Measurements from ENCODE around the gene PRXL2A. TPM values are rescaled to one million over a fixed set of nuclear protein-coding genes. Genes with fewer than 3 reads are reported as not detected.
"Not testable (repeated sequence)": the region's sequence is repeated elsewhere in the genome, so short reads cannot be mapped to it uniquely, and the experiment has no call there.

PRXL2A gene
- total RNA-seq, 1 donor from 2014 or later = 121 TPM

DNA sequence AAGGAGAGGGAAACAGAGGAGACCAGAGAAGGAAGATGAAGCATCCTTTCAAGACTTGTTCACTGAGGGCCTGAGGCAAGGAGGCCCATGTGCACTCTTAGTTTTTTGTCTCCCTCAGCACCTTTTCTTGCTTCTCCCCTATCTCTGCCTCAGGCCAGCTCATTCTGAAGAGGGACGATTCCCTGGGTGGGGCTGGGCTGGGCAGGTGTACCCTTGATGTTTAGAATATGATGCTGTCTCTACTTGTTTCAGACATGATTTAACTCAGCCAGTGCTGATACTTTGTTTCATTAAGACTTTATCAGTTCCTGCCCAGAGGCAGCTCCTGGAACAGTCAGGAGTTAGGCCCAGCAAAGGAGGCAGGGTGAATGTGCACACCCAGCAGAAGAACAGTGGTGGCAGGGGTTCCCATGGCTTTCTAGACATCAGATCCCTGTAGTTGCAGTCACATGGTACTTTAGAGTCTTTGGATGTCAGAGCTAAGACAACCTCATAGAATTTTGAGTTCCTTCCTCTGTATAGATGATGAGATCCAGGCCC, 3.4 kb downstream of the PRXL2A start:
- no peak for DNase-seq (ENCODE audit: low read depth)

DNA sequence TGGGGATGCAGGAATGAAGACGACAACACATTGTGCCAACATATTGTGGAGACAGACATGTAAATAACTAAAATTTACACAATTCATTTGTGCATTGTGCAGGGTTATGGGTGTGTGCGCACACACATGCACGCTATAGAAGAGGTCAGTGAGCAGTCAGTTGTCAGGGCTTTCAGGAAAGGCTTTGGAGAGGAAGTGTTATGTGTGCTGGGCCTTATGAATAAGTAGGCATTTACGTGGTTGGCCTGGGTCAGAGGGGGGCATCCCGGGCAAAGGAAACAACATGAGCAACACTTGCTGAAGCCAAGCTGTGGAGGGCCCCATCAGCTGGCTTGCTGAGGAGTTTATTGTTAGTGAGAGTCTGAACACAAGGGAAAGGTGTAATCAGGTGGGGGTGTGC, 4.1 kb downstream of the PRXL2A start:
- peak; percentile 71 for DNase-seq (ENCODE audit: low read depth)

DNA sequence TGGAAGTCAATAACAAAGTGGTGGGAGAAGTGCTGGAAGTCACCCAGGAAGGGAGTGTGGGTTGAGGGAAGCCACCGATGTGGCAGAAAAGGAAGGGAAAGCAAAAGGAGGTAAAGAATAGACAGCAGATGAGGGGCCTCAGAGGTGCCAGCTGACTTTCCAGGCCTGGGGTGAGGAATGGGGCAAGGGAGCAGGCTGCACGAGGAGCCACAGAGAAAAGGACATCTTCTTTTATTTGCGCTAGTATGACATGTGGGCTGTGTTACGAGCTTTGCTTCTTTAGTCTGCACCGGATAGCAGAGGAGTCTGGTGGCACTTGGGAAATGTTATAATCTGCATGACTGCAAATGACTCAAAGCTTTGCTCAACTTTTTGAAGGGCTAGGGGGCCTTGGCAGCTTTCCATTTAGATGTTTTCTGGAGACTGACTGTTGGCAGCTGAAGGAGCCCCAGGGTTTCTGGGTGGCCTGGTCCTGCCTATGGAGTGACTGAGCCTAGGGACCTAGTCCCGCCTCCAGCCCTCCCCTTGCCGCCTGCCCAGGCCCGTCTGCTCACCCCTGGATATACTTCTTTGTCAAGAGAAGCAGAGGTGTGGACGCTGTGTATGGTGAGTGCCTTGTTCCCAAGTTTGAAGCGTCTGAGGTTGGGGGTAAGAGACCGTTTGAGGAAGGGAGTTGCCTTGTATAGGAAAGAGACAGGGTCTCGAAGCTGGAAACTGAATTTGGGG, 5.1 kb downstream of the PRXL2A start:
- DNase-seq (ENCODE audit: low read depth) = peak; percentile 90

DNA sequence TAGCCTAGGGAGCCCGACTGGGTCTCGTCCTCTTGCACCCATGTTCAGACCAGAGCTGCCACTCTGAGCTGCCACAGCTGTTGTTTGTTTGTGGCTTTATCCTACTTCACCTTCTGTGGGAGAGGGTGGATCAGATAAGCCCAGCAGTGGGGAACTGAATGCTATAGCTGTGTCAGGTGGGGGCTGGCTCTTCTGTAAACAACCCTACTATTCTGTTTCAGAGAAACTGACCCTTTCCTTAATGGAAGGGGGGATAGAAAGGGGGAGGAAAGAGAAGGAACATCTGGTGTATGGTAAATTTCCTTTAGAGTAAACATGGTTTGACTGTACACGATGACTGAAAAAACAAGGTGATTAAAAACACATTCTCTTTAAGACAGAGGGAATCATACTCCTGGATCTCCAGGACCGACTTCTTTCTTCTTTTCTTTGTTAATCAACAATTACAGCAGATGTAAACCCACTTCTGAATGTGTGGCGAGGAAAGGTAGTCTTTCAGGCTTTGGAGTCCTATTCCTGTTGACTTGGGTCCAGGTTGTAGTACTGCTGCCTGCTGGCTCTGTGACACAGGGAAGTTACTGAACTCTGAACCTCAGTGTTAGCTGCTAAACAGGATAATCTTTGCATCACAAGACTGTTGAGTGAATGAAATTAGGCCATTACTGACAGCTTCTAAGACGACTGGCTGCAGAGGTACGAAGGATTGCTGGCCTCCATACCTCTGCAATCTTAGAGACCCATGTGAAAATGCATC, 6.0 kb downstream of the PRXL2A start:
- no peak for DNase-seq (ENCODE audit: low read depth)

DNA sequence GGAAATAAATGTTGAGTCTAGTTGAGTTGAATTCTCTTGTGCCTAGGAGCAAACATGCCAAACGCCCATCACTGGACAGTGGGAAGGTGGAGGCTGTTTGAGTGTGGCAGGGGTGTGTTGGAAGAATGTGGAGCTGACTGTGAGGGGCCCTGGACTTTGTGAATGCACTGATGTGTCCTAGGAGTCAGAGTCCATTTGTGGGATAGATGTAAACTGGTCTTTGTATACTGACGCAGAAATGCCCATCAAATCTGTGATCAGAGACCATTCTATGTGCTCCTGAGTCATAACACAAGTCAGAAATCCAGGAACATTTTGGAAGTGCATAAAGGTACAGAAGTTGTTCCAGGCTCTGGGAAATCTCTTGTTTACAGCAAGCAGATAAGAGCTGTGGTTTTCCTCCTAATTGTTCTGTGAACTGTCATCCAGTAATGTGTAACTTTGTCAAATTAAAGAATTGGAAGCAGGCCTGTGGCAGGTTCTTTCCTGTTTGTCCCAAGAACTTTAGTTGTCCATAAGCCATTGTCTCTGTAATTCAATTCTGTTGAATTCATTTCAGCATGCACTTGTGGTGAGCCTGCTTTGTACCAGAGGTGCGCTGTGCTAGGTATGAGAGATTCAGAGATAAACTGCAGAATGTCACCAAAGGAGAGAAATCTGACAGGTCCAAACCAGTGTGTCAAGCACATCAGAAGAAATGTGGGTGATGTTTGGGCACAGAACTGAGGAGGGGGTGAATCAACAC, 7.6 kb downstream of the PRXL2A start:
- DNase-seq (ENCODE audit: low read depth) = peak; percentile 92

DNA sequence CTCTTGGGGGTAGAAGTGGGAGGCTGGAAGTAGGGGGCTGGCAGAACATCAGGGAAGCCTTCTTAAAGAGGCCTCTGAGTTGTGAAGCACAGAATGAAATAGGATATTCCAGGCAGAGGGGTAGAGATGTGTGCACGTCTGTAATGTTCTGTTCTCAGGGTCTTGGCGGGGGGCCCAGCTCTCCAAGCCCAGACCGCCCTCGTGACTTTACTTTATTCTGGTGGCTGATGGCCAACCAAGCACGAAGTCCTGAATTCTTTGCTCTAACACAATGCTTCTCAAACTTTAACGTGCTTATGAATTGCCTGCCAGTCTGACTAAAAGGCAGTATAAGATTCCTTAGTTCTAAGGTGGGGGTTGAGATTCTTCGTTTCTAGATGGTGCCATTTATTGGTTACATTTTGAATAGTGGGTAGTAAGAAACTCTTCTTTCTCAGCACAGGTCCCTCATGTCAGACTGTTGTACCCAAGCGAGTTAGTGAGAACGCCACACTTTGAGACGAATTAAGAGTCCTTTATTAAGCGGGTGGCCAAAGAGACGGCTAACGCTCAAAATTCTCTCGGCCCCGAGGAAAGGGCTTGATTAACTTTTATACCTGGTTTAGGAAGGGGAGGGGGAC, 8.2 kb downstream of the PRXL2A start:
- peak; percentile 84 for DNase-seq (ENCODE audit: low read depth)

DNA sequence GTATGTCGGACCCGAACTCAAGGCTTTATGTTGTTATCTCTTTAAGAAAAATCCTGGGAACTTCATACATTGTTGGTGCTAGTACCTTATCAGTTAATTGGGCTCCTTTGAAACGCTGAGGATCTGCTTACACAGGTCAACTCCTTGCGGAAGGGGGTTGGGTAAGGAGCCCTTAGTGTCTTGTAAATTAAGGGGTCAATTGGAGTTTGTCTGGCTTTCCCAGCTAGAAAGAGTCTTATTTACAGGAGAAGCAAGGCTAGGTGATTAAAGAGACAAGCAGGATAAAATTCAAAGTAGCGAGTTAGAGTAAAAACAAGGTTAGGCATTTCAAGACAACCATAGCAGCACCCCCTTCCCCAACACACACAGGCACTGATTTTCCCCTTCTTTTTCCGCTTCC, 8.9 kb downstream of the PRXL2A start:
- not testable (repeated sequence) for DNase-seq (ENCODE audit: low read depth)

DNA sequence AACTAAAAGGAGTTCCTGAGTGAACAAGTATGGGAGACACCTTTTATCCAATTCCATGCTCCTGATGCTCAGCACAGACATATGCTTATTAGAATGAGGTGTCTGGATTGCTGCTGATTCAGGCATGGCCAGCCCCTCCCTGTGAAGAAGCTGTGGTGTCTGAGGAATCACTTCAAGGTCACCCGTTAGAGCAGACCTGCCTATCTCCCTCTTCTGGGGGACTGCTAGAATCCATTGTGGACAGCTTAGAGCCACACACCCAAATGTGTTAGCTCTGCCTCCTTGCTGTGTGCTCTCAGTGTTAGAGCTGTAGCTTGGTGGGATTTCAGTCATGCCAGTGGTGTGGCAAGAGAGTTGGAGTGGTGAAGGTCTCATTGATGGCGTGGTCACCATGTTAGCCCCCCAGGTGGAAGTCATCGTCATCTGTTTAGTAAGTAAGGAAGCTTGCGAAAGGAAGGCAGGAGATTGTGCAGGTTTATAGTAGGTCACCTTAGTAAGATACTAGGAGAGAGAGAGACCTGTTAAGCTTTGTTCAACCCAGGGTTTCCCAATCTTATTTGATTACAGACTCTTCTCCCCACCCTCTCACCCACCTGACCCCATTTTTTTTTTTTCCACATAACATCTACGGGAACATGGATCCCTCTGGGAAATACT, 12.8 kb downstream of the PRXL2A start:
- no peak for DNase-seq (ENCODE audit: low read depth)

DNA sequence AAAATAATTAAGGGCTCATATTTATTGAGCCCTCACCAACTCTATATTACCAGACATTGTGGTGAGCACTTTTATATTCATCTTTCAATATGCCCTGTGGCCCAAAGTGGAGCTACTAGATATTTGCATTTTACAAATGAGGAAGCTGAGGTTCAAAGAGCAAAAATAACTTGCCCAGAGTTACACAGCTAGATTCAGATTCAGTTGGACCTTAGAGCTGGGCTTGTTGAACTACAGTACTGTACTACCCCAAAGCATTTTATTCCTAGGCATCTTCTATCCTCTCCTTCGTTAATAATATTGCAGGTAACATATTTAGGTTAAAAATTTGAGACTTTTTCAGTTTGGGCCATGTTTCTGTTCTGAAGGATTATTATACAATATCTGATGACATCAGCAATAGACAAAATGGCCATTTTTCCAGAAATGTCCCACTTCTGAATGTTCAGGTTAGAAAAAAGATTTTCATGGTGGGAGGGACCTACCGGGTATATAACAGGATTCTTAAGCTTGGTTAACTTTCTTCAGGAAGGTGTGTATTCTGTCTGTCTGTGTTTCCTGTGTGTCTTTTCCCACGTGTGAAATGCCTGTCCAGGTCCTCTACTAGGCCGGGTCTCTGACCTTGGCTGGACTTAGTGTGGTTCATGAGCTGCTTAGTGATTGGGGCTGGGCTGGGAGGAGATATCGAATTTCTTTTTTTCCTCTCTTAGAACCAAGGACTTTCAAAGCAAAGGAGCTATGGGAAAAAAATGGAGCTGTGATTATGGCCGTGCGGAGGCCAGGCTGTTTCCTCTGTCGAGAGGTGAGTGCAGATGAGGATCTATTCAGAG, 13.6 kb downstream of the PRXL2A start:
- no peak for DNase-seq (ENCODE audit: low read depth)

DNA sequence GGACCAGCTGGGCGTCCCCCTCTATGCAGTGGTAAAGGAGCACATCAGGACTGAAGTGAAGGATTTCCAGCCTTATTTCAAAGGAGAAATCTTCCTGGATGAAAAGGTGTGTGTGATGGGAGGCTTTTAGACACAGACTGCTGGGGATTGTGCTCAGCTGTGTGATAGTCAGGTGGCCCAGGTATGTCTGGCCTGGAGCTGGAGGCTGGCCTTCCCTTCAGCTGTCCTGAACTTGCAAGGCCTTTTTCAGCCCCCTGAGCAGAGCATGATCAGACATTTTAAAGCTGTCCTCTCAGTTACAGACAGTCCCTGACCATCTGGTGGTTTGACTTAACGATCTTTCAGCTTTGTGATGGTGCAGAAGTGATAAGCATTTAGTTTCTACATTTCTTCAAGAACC, 17.6 kb downstream of the PRXL2A start:
- DNase-seq (ENCODE audit: low read depth) = no peak

DNA sequence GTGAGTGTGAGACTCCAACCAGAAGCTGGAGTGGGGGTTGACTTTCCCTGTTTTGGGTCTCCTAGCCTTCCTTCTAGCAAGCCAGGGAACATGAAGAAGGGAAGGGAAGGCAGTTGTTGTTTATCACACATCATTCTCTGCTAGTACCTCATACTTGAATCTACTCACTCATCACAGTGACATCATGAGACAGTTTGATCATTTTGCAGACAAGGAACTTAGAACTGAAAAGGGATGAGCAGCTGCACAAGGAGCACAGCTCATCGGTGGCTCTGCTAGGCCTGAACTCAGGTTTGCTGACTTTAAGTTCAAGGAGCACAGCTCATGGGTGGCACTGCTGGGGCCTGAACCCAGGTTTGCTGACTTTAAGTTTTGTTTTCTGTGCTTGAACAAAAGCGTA, 19.2 kb downstream of the PRXL2A start:
- DNase-seq (ENCODE audit: low read depth) = no peak

DNA sequence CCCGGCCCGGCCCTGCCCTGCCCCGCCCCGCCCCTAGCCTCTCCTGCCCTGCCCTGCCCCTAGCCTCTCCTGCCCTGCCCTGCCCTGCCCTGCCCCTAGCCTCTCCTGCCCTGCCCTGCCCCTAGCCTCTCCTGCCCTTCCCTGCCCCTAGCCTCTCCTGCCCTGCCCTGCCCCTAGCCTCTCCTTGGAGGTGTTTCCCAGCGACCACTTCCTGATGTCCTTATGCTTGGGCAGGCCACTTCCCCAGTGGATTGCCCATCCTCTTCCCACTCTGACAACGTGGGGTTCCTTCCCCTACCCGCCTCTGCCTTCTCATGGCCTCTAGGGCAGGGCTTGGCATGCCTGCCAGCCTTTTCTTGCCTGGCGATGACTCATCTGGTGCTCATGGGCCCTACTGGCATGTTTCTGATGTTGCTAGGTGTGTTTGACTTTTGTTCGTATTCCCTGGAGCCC, 21.2 kb downstream of the PRXL2A start:
- peak; percentile 86 for DNase-seq (ENCODE audit: low read depth)

DNA sequence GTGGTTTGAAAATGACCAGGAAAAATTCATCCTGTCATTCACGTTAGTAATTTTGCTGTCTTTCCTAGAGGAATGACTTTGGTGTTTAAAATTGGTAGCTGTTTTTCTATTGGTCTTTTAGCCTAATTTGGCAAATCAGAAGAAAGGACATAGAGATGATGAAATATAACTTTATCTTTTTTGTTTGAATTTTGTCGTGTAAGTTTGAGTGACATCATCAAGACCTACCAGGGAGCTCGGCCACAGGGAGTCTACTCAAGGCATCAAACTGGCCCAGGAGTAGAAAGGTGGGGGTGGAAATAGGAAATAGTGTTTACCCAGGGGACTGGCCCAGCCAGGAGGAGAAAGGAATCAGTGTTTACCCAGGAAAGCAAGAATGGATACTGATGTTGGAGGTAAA, 24.8 kb downstream of the PRXL2A start:
- DNase-seq (ENCODE audit: low read depth) = no peak

DNA sequence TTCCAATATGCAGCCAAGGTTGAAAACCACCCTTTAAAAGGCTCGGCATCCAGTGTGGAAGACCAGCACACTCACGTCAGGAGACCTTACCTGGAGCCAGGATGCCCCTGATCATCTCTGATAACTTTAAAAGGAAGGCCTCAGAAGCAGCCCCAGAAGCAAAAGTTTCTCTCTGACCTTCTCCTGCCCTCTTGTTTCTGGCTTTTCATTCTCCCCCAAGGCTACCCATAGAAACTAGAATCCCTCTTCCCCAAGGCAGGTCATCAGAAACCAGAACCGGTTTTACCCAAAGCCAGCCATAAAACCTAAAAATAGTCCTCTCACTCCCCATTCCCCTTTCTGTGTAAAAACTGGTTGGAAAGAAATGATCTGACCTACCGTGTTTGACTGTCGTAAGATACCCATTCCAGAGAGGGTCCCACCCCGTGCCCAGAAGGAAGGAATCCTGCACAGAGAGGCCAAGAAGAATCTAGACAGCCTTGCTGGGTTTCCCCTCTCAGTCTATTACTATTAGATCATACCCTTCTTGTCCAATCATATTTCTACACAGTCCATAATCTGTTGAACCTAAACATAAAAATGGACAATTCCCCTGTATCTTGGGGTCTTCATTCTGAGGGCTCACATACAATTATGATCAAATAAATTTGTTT, 28.2 kb downstream of the PRXL2A start:
- DNase-seq (ENCODE audit: low read depth) = no peak

DNA sequence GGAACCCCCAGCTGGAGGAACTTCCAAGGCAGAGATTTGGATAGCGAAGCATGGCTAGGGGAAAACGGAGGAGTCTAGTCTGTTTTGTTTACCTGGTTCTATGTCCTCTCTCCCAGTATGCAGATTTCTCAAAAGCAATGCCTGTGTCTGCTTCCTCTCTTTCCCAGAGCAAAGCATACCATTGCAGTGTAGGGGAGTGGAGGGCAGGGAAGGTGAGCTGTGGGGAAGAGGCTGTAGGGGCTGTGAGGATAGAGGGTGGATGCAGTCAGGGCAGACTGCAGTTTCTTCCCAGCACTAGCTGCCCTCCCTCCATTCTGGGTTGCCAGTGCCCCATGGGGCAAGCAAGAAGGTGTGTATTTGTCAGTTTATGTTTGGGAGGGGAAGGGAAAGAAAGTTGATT, 28.9 kb downstream of the PRXL2A start:
- DNase-seq (ENCODE audit: low read depth) = no peak

DNA sequence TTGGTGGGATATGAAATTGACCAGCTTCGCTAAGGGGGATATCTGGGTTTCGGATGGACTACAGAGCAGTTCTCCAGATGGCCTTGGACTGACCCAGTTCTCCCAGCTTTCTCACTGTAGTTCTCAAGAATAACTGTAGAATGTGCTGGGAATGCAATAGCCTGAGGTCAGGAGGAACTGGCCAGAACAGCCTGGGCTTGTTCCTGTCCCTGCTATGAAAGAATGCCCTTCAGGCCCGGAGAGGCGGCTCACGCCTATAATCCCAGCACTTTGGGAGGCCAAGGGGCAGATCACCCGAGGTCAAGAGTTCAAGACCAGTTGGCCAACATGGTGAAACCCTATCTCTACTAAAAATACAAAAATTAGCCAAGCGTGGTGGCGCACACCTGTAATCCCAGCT, 33.5 kb downstream of the PRXL2A start:
- no peak for DNase-seq (ENCODE audit: low read depth)

DNA sequence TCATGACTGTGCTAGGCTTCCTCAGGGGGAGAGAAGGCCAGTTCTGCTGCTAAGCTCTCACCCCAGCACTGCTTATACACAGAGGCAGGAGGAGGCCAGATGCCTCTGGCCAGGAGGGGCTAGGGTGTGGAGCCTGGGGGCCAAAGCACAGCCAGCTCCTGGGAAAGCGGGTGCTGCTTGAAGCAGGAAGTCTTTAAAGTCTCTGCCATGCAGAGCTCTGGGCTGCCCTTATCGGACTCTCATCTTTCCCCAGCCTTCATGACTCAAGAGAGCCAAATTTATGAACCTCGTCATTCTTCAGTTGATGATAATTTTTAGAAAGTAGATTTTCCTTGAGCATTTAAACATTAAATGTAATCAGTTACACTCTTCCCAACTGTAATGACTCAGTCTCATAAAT, 34.5 kb downstream of the PRXL2A start:
- no peak for DNase-seq (ENCODE audit: low read depth)

DNA sequence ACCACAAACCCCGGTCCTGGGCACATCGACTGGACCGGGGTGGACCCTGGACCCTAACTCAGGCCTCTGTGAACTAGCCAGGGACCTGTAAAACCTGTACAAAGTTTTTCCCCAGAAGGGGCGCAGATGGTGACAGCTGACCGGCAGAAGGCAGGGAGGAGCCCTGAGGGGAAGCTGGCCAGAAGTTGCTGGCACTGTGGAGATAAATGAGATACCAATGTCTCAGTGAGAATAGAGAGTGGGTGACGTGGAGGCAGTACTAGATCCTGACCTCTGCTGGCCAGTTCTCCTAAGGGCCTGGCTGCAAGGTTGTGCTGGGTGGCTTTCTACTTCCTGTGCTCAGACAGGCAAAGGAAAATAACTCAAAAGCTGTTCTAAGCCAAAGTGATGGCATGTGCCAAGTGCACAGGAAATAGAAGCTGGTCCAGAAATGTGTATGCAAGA, 35.2 kb downstream of the PRXL2A start:
- DNase-seq (ENCODE audit: low read depth) = peak; percentile 51

DNA sequence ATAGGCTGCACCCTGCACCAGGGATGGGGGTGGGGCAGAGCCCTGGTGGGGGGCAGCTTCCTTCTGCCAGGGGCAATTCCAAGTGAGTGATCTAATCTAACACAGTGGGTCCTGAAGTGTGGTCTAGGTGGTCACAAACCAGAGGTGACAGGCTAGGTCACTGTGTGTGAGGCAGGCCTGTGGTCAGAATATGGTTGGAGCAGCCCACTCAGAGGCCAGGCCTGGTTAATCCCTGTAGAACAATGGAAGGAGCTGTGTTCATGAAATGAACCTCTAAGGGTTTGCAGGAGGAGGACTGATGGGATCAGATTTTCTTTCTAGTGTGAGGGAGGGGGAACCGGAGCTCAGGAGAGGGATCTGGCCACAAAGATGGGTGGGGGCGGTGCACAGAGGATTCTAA, 35.8 kb downstream of the PRXL2A start:
- no peak for DNase-seq (ENCODE audit: low read depth)

All from renal cortical epithelial cell (primary cell).